ENCODE results near the gene POPDC2. TPM values are rescaled to one million over a fixed set of nuclear protein-coding genes. Genes with fewer than 3 reads are reported as not detected.

The POPDC2 gene
- total RNA-seq, 2 experiments from 2014 or later = 1.4 to 1.7 TPM

DNA sequence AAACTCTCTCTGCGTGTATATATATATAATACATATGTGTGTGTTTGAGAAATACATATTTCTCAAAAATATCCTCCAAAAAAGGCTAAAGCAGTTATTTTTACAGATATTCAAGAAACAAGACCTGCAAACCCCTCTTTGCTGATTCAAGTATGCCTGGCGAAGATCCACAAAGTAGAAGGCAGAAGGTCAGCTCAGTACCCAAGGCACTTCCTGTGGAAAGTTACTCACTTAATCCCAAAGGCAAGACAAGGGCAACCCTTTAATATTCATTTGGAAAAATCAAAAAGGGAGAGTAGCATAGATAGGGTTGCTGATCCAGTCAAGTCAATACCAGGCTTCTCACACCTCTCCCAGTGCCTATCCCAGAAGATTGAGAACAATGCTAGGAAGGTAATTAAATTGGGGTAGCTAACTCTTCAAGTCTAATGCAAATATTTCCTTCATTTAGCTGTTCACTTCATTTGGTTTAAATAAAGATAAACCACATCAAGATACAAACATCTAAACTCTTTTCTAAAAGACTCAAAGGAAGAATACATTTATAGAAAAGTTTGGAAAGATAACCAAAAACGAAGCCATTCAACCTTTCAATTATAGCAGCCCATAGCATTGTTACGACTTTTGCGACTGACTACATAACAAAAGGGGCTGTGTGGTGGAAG, 9.6 kb upstream of the POPDC2 start:
- peaks cover 44% of the 10 kb centered on the region for H3K36me3 Mint-ChIP-seq (ENCODE audit: low read depth)
- ChIA-PET POLR2A (no interaction called here), CTCF (no interaction called here)
- no peaks in the 10 kb centered on the region for H3K27me3 Mint-ChIP-seq
- H3K4me3 Mint-ChIP-seq = no peak overlapping the region
- peak overlapping the region; percentile 25 for H3K27ac Mint-ChIP-seq
- ATAC-seq = no peak
- H3K4me1 Mint-ChIP-seq = peaks cover 20% of the 10 kb centered on the region
- H3K9me3 Mint-ChIP-seq (ENCODE audit: low read depth) = no peaks in the 10 kb centered on the region
- no peak for DNase-seq
- intact Hi-C loops (cut with DNase I, micrococcal nuclease) = loop anchor here (10.0 kb wide), 2 partner anchors 375 to 1075 kb away; partner anchors contain the start of genes ARHGAP31 (in 1 of the 2), GTF2E1 (in 1 of the 2) and RABL3 (in 1 of the 2)

DNA sequence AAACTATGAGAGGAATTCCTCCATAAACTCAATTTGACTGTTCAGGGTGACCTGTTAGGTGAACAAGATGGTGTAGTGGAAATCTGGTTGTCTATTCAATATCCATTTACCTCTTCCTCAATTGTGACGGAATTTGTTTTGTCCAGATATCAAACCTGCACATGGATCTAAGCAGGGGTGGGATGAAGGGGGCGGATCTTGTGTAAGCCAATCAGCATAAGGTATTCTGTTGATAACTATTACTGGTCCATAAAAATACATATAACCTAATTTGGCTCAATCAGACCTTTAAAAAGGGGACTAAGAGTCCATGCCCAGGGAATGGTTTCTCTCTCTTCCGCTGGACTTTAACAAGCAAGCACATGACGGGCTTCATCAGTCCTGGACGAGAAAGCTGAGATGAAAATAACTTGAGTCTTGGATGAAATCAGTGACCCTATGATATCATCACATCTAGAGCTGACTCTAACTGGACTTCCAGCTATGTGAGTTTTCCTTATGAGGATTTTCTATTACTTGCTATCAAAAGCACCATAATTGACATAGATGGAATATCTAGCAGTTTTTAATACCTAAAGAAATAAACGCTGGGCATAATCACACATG, 5.7 kb upstream of the POPDC2 start:
- Mint-ChIP-seq H3K4me1 (peaks cover 6% of the 10 kb centered on the region), H3K27ac (no peak overlapping the region), H3K4me3 (no peak overlapping the region), H3K36me3 (ENCODE audit: low read depth) (peaks cover 20% of the 10 kb centered on the region), H3K9me3 (ENCODE audit: low read depth) (no peaks in the 10 kb centered on the region), H3K27me3 (no peaks in the 10 kb centered on the region)
- ChIA-PET POLR2A (no interaction called here), CTCF (no interaction called here)
- DNase-seq = no peak
- no peak for ATAC-seq
- intact Hi-C loops (cut with DNase I, micrococcal nuclease) = no loop called here

GRCh38 chr3:119664850-119665379, 4.5 kb upstream of the POPDC2 start:
- DNase-seq (no peak), ATAC-seq (no peak)
- CTCF ChIA-PET = interaction anchor here (1.0 kb wide), 1 partner anchor 11 kb away, joined by 4 read pairs; no protein-coding TSS in a partner anchor
- Mint-ChIP-seq H3K27ac (no peak overlapping the region), H3K4me1 (peaks cover 1% of the 10 kb centered on the region), H3K27me3 (no peaks in the 10 kb centered on the region), H3K4me3 (no peak overlapping the region), H3K36me3 (ENCODE audit: low read depth) (peaks cover 9% of the 10 kb centered on the region), H3K9me3 (ENCODE audit: low read depth) (no peaks in the 10 kb centered on the region)
- intact Hi-C loops (cut with DNase I, micrococcal nuclease) = no loop called here
- POLR2A ChIA-PET = no interaction called here

DNA sequence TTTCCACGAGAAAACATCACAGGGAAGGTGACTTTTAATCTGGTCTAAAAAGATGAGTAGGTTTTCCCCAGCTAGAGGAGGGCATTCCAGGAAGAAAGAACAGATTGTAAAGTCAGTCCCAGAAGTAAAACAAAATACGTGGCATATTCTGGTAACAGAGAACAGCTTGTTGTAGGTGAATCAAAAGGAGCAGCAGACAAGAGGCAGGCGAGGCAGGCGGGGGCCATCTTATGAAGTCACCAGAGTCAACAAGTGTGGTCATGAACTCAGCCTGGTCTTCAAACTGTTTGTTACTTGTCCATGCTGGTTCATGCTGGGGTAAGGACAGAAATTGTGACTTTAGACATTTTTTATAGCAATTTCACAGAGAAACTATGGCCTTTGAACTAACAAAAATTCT, 4.0 kb upstream of the POPDC2 start:
- POLR2A ChIA-PET = no interaction called here
- intact Hi-C loops (cut with DNase I, micrococcal nuclease) = no loop called here
- no peaks in the 10 kb centered on the region for H3K9me3 Mint-ChIP-seq (ENCODE audit: low read depth)
- peaks cover 7% of the 10 kb centered on the region for H3K36me3 Mint-ChIP-seq (ENCODE audit: low read depth)
- no peaks in the 10 kb centered on the region for H3K27me3 Mint-ChIP-seq
- no peak overlapping the region for H3K4me3 Mint-ChIP-seq
- CTCF ChIA-PET = interaction anchor here (1.0 kb wide), 1 partner anchor 11 kb away, joined by 4 read pairs; no protein-coding TSS in a partner anchor
- DNase-seq (no peak), ATAC-seq (no peak)
- H3K27ac Mint-ChIP-seq = no peak overlapping the region
- H3K4me1 Mint-ChIP-seq = no peaks in the 10 kb centered on the region

GRCh38 chr3:119663885-119664284, 3.5 kb upstream of the POPDC2 start:
- no peaks in the 10 kb centered on the region for H3K4me1 Mint-ChIP-seq
- ChIA-PET POLR2A (no interaction called here), CTCF (interaction anchor here (1.0 to 1.7 kb wide), 3 partner anchors 9 to 32 kb away, joined by 3 to 8 read pairs (median 6); no protein-coding TSS in a partner anchor)
- no peaks in the 10 kb centered on the region for H3K9me3 Mint-ChIP-seq (ENCODE audit: low read depth)
- ATAC-seq (no peak), DNase-seq (no peak)
- no peak overlapping the region for H3K27ac Mint-ChIP-seq
- no peak overlapping the region for H3K4me3 Mint-ChIP-seq
- H3K36me3 Mint-ChIP-seq (ENCODE audit: low read depth) = peaks cover 5% of the 10 kb centered on the region
- H3K27me3 Mint-ChIP-seq = no peaks in the 10 kb centered on the region
- intact Hi-C loops (cut with DNase I, micrococcal nuclease) = no loop called here

DNA sequence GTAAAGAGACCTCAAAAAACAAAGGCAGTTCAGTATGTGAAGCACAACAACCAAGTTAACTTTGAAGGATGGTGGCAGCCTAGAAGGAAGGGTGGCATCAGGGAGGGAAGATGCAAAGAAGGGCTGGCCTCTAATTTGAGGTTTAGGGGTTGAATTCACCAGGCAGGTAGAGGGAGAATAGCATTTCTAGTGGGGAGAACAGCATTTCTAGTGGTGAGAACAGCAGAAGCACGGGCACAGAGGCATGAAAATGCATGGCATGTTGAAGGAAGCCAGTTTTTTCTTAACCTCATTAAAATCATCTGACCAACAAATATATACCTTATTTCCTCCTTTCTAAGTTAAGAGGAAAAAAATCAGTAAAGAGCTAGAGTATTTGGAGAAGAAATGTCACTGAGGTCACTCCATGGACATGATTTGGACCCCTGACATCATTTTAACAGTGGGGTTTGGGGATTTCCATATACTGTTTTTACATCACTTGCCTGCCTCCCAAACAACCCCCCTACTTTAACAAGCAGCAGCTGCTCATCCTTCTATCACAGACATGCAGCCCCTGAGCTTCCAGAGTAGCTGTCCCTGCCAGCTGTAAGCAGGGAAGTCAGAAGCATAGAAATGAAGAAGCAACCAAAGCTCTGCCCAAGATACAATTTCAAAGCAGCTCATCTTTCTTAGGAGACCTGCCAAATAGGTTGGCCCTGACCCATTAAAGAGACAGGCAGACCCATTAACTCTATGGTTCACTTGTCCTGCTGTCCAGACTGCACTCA, 2.4 kb upstream of the POPDC2 start:
- no peak for ATAC-seq
- Mint-ChIP-seq H3K27me3 (no peaks in the 10 kb centered on the region), H3K36me3 (ENCODE audit: low read depth) (peaks cover 5% of the 10 kb centered on the region), H3K27ac (no peak overlapping the region), H3K4me1 (no peaks in the 10 kb centered on the region), H3K4me3 (no peak overlapping the region), H3K9me3 (ENCODE audit: low read depth) (no peaks in the 10 kb centered on the region)
- intact Hi-C loops (cut with DNase I, micrococcal nuclease) = no loop called here
- ChIA-PET POLR2A (no interaction called here), CTCF (interaction anchor here (1.0 to 1.7 kb wide), 4 partner anchors 10 to 33 kb away, joined by 3 to 8 read pairs (median 4); no protein-coding TSS in a partner anchor)
- DNase-seq = no peak

DNA sequence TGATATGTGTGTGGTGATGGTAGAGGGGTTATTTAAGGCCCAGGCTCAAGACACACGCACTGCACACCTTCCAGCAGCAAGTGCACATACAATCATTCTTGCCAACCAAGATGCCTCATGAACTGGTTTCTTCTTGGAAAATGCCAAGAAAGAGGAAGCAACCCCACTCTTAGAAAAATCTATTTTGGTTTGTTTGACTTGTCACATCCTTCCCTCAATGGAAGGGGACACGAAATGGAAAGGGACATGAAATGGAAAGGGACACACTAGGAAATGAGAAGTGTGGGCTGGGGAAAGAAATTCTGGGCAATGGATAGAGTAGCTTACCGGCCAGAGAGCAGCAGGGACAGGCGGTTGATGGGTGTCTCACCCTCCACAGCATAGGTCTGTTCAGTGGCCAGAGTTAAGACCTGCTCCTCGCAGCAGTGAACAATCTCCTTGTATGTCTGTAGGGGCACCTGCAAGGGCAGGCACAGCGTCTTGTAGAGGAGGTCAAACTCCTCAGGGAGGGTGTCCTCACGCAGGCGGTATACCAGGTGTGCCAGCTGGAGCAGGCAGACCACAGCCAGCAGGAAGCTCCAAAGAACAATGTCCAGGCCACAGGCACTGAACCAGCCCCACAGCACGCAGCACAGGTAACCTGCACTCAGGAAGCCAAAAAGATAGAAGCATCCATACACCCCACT, 640 bp downstream of the POPDC2 start:
- no peak for ATAC-seq
- Mint-ChIP-seq H3K4me3 (no peak overlapping the region), H3K27me3 (no peaks in the 10 kb centered on the region), H3K27ac (no peak overlapping the region), H3K4me1 (no peaks in the 10 kb centered on the region), H3K36me3 (ENCODE audit: low read depth) (peaks cover 2% of the 10 kb centered on the region), H3K9me3 (ENCODE audit: low read depth) (no peaks in the 10 kb centered on the region)
- CTCF ChIA-PET = no interaction called here
- POLR2A ChIA-PET = no interaction called here
- DNase-seq = no peak
- intact Hi-C loops (cut with DNase I, micrococcal nuclease) = no loop called here

DNA sequence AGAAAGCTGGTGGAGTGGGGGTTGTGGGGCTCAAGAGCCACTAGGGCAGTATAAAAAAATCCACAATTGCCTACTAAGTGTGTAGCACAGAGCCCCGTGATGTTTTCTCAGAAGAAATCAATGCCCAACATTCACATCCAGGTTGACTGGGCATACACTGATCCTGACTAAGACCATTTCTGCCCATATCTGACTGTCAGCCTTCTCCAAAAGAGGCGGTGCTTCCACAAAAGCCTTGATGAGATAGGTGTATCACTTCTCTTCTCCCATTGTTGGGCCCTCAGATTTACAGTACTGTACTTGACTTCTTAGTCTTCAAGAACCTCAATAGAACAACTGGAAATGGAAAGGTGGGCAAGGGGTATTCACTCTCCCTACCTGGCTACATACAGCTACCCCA, 1.4 kb downstream of the POPDC2 start:
- Mint-ChIP-seq H3K4me1 (no peaks in the 10 kb centered on the region), H3K27ac (no peak overlapping the region), H3K9me3 (ENCODE audit: low read depth) (no peaks in the 10 kb centered on the region), H3K27me3 (no peaks in the 10 kb centered on the region), H3K36me3 (ENCODE audit: low read depth) (peaks cover 2% of the 10 kb centered on the region), H3K4me3 (no peak overlapping the region)
- intact Hi-C loops (cut with DNase I, micrococcal nuclease) = no loop called here
- DNase-seq (no peak), ATAC-seq (no peak)
- POLR2A ChIA-PET = no interaction called here
- CTCF ChIA-PET = no interaction called here

DNA sequence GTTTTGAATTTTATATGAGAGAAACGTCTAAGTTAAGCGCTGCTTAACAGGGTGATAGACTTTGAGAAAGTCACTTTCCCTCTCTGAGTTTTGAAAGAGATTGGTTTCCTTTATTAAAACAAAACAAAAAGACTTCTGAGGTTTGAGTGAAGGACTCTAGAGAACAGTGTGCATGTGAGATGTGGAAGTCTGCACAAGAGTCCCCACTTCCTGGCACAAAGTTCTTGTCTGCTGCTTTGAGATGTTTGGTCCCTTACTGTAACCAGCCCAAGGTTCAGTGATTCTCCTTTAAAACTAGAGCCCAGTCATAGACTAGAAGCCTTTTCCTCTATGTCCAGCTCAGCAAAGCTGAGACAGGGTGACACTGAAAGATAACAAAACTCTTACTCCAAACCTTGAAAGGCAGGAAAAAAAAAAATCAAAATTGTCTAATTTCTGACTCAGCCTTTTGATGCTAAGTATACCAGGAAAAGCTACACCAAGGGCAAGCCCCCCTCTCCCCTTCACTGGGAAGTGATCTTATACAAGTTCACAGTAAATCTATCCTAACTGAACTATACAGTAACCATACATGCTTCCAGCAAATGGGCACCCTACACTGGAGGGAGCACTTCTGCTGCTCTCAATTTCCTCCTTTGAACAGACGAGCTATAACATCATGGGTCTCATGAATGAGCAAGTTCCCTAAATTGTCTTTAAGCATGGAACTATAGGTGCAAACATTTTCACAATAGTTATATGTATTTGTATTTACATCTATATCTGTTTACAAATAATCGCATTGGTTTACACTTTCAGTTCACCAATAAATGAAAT, 2.3 kb downstream of the POPDC2 start:
- ChIA-PET CTCF (interaction anchor here (0.6 to 0.7 kb wide), 2 partner anchors 68 to 467 kb away, joined by 5 read pairs; no protein-coding TSS in a partner anchor), POLR2A (no interaction called here)
- H3K4me3 Mint-ChIP-seq = no peak overlapping the region

DNA sequence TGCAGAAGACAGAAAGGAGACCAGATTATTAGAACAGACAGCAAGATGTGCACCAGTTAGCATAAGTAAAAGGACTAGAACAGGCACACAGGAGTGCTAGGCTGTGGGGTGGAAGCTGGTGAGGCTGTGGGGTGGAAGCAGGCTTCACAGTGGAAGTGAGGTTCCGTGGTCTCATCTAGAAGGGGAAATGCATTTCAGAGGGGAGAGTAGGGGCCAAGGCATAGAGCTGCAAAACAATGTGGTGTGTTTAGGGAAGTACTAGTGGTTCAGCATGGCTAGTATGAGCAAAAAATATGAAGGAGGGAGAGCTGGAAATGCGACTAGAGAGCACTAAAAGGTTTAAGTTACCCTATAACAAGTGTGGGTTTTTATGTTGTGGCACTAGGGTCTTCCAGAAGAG, 6.5 kb downstream of the POPDC2 start:
- POLR2A ChIA-PET = no interaction called here
- CTCF ChIA-PET = interaction anchor here (0.6 kb wide), 1 partner anchor 40 kb away, joined by 3 read pairs; no protein-coding TSS in a partner anchor
- DNase-seq (no peak), ATAC-seq (no peak)
- Mint-ChIP-seq H3K9me3 (ENCODE audit: low read depth) (no peaks in the 10 kb centered on the region), H3K27me3 (no peaks in the 10 kb centered on the region), H3K27ac (no peak overlapping the region), H3K4me1 (no peaks in the 10 kb centered on the region), H3K36me3 (ENCODE audit: low read depth) (peaks cover 4% of the 10 kb centered on the region), H3K4me3 (no peak overlapping the region)
- intact Hi-C loops (cut with DNase I, micrococcal nuclease) = no loop called here

More for the DNA sequence above, 2.3 kb downstream of the POPDC2 start:
- Mint-ChIP-seq H3K9me3 (ENCODE audit: low read depth) (no peaks in the 10 kb centered on the region), H3K27ac (no peak overlapping the region), H3K36me3 (ENCODE audit: low read depth) (peaks cover 4% of the 10 kb centered on the region), H3K4me1 (no peaks in the 10 kb centered on the region), H3K27me3 (no peaks in the 10 kb centered on the region)
- intact Hi-C loops (cut with DNase I, micrococcal nuclease) = no loop called here
- DNase-seq (no peak), ATAC-seq (no peak)

Measured in activated CD4-positive, alpha-beta T cell treated with anti-CD3 and anti-CD28 coated beads for 36 hours (primary cell).